A549 (cell line): ENCODE results near the gene DGCR2. TPM values are rescaled to one million over a fixed set of nuclear protein-coding genes. Genes with fewer than 3 reads are reported as not detected.
"Not testable (repeated sequence)": the region's sequence is repeated elsewhere in the genome, so short reads cannot be mapped to it uniquely, and the experiment has no call there.

Experiments
- ATAC-seq, 2 experiments: fragments of 200-7000 bp in 1 of 2; fragments of >200 bp in 1 of 2; cut with Nextera tagmentation in 1 of 2; cut with Tn5 transposase in 1 of 2; 3 replicates each; pipeline versions ENCODE4 v1.8.0 to v1.9.1; 2018 to 2020; ENCODE audit warnings: mild to moderate bottlenecking in 1 of 2, moderate library complexity in 1 of 2
- CTCF ChIA-PET: fragments of 300-600 bp; sonication (Branson Sonifier 250); formaldehyde crosslinking; extraction: SDS; loops from one replicate; lab custom pipeline; 2021; ENCODE audit warnings: antibody characterized with exemption, inconsistent platforms; lab: Yijun Ruan, JAX
- POLR2A ChIA-PET: fragments of 350-600 bp; formaldehyde crosslinking; extraction: SDS; loops from one replicate; lab custom pipeline; 2021; ENCODE audit warnings: antibody characterized with exemption, inconsistent platforms; lab: Yijun Ruan, JAX
- DNase-seq, 2 experiments: peaks; one replicate each; pipeline versions ENCODE4 v3.0.0 to v3.0.0-alpha.2; 2011 to 2016; ENCODE audit warnings: low read depth in 1 of 2, low spot score in 1 of 2
- FAIRE-seq: peaks from 2 replicates; lab custom pipeline; 2011; peaks lifted over from hg19 to GRCh38; lab: Jason Lieb, UNC
- H3K27ac ChIP-seq, 2 experiments: fragments of >200 bp; sonication (Bioruptor Twin); formaldehyde crosslinking; 3 replicates each; pipeline ENCODE4 v1.5.1; 2016 to 2017
- H3K4me1 ChIP-seq: fragments of >200 bp; sonication (Bioruptor Twin); formaldehyde crosslinking; 3 replicates; pipeline ENCODE4 v1.6.1; 2016
- H3K4me2 ChIP-seq: fragments of >200 bp; sonication (Bioruptor Twin); formaldehyde crosslinking; 3 replicates; pipeline ENCODE4 v1.6.1; 2016
- H3K4me3 ChIP-seq: fragments of >200 bp; sonication (Bioruptor Twin); formaldehyde crosslinking; 3 replicates; pipeline ENCODE4 v1.5.1; 2016
- H3K9me3 ChIP-seq: fragments of >200 bp; sonication (Bioruptor Twin); formaldehyde crosslinking; 3 replicates; pipeline ENCODE4 v1.6.1; 2016
- BHLHE40 ChIP-seq: IDR thresholded peaks from 2 replicates; pipeline ENCODE4 v1.6.1; 2012; ENCODE audit warnings: low read depth, low read length, inconsistent platforms
- CBX2 ChIP-seq: fragments of 200-600 bp; sonication (generic); IDR thresholded peaks from 2 replicates; pipeline ENCODE4 v1.6.1; 2016; ENCODE audit warnings: low read depth, mild to moderate bottlenecking, borderline replicate concordance
- CBX8 ChIP-seq: fragments of 200-600 bp; sonication (generic); IDR thresholded peaks from 2 replicates; pipeline ENCODE4 v1.6.1; 2016
- CEBPB ChIP-seq, 2 experiments: fragments of >200 bp in 1 of 2; sonication (Bioruptor Twin) in 1 of 2; formaldehyde crosslinking in 1 of 2; IDR thresholded peaks; 2 replicates each; pipeline ENCODE4 v1.6.1; 2012 to 2016
- CTCF ChIP-seq: fragments of >200 bp; sonication (Bioruptor Twin); formaldehyde crosslinking; IDR thresholded peaks from 3 replicates; pipeline ENCODE4 v1.5.1; 2016
- EHMT2 ChIP-seq: fragments of 200-600 bp; sonication (generic); IDR thresholded peaks from 2 replicates; pipeline ENCODE4 v1.6.1; 2016; ENCODE audit warnings: antibody characterized with exemption, low read depth, mild to moderate bottlenecking, moderate library complexity
- HDAC2 ChIP-seq: fragments of 200-600 bp; sonication (generic); IDR thresholded peaks from 2 replicates; pipeline ENCODE4 v1.6.1; 2016
- KDM1A ChIP-seq: fragments of 200-600 bp; sonication (generic); IDR thresholded peaks from 2 replicates; pipeline ENCODE4 v1.6.1; 2016; ENCODE audit warnings: low read depth, mild to moderate bottlenecking
- MAFK ChIP-seq: fragments of 450-650 bp; IDR thresholded peaks from 2 replicates; pipeline ENCODE4 v1.6.1; 2014; ENCODE audit not compliant: partially characterized antibody
- MYC ChIP-seq: IDR thresholded peaks from 2 replicates; pipeline ENCODE4 v1.6.1; 2012; ENCODE audit warnings: mild to moderate bottlenecking, inconsistent platforms, low read length, improper control_type of control experiment, borderline replicate concordance
- NFE2L2 ChIP-seq: fragments of 150-350 bp; conservative IDR thresholded peaks from 2 replicates; pipeline ENCODE4 v1.6.1; 2014; ENCODE audit warnings: low read length
- POLR2A ChIP-seq: IDR thresholded peaks from 2 replicates; pipeline ENCODE4 v1.6.1; 2012; ENCODE audit warnings: mild to moderate bottlenecking, low read length
- RAD21 ChIP-seq, 2 experiments: fragments of >200 bp in 1 of 2; sonication (Bioruptor Twin) in 1 of 2; formaldehyde crosslinking in 1 of 2; IDR thresholded peaks in 1 of 2; conservative IDR thresholded peaks in 1 of 2; 2 replicates in 1 of 2; 3 replicates in 1 of 2; pipeline ENCODE4 v1.6.1; 2012 to 2018; ENCODE audit warnings: inconsistent platforms in 1 of 2
- SMC3 ChIP-seq: fragments of >200 bp; sonication (Bioruptor Twin); formaldehyde crosslinking; IDR thresholded peaks from 3 replicates; pipeline ENCODE4 v1.6.1; 2018; ENCODE audit warnings: inconsistent platforms
- USF2 ChIP-seq: fragments of 450-650 bp; IDR thresholded peaks from 2 replicates; pipeline ENCODE4 v1.6.1; 2014; ENCODE audit warnings: antibody characterized with exemption
- ZFP36 ChIP-seq: fragments of 450-650 bp; IDR thresholded peaks from 2 replicates; pipeline ENCODE4 v1.6.1; 2014; ENCODE audit warnings: borderline replicate concordance; ENCODE audit not compliant: partially characterized antibody
- ZNF302 ChIP-seq: fragments of 250-450 bp; sonication (Bioruptor Pico); IDR thresholded peaks from 2 replicates; pipeline ENCODE4 v1.9.0; 2021; ENCODE audit warnings: inconsistent platforms, mild to moderate bottlenecking, moderate library complexity
- ZSCAN20 ChIP-seq: fragments of 250-450 bp; sonication (Bioruptor Pico); IDR thresholded peaks from 2 replicates; pipeline ENCODE4 v1.8.0; 2022; ENCODE audit warnings: mild to moderate bottlenecking, moderate library complexity
- WGBS: methylation state at CpG from one replicate; pipeline ENCODE4 v1.1.6; 2017; ENCODE audit errors: missing lambda C conversion rate; 5-methylcytosine and 5-hydroxymethylcytosine counted together
- polyA plus RNA-seq, 4 experiments: library from polyadenylated mRNA; depleted of rRNA in 3 of 4; stranded (reverse); fragments of >200 nt; fragmentation: RNase III in 1 of 4; extraction: RNeasy Plus Mini Kit Qiagen cat#74134 plus additional on column Dnase treatment in 1 of 4; gene quantifications; 2 replicates in 3 of 4; 3 replicates in 1 of 4; pipeline ENCODE4 v1.2.3, GENCODE V29; 2011 to 2017
- TF ChIP-seq, protein P1 (sequence below): IDR thresholded peaks from 2 replicates; pipeline ENCODE4 v1.6.1; 2012; ENCODE audit warnings: low read depth, borderline replicate concordance

The DGCR2 gene
- polyA plus RNA-seq, 2 of the 4 experiments (the other 2 are of a cell fraction), result 10.6 to 17.9 TPM

GRCh38 chr22:19086896-19087295 is 35.3 kb downstream of the DGCR2 start:
- ATAC-seq, result no peak
- TF ChIP-seq NFE2L2 (no peak), EHMT2 (no peak), USF2 (no peak), BHLHE40 (no peak), CBX8 (no peak), CBX2 (no peak), KDM1A (no peak), POLR2A (no peak), ZFP36 (no peak), MAFK (no peak)
- TF ChIP-seq, protein P1, sequence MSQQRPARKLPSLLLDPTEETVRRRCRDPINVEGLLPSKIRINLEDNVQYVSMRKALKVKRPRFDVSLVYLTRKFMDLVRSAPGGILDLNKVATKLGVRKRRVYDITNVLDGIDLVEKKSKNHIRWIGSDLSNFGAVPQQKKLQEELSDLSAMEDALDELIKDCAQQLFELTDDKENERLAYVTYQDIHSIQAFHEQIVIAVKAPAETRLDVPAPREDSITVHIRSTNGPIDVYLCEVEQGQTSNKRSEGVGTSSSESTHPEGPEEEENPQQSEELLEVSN, result no peak
- ChIA-PET CTCF (interaction anchor here (0.9 kb wide), 1 partner anchor 23 kb away, joined by 3 read pairs; no protein-coding TSS in a partner anchor), POLR2A (no interaction called here)
- no peak overlapping the region for H3K4me2 ChIP-seq
- no peak overlapping the region for H3K4me3 ChIP-seq
- H3K4me1 ChIP-seq, result peaks cover 12% of the 10 kb centered on the region; the same call in 2 of the 3 replicates
- no peak overlapping the region for H3K27ac ChIP-seq
- FAIRE-seq, result no peak
- no peak for DNase-seq
- 83% methylated on average over 3 of the region's 3 CpGs for WGBS
- H3K9me3 ChIP-seq, result no peaks in the 10 kb centered on the region

DNA sequence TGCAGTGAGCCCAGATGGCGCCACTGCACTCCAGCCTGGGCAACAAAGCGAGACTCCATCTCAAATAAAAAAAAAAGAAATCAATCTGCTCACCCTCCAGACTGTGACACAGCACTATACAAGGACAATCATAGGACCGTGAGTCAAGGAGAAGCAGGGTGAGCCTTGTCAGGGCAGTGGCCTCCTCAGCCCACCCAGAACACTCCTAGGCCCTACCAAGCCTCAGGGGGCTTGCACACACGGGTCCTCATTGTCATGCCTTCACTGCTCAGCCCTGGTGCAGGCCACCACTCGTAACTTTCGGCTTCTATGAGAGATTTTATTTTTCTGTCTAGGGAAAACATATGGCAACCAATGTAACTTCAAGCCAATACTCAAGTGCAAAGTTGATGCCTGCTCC is 35.8 kb downstream of the DGCR2 start:
- H3K4me1 ChIP-seq, result peaks cover 12% of the 10 kb centered on the region; the same call in 2 of the 3 replicates
- H3K4me2 ChIP-seq, result no peak overlapping the region
- ATAC-seq, result no peak; a peak in 1 of 6 replicates
- no peak for DNase-seq
- H3K4me3 ChIP-seq, result no peak overlapping the region
- no peak for FAIRE-seq
- no peaks in the 10 kb centered on the region for H3K9me3 ChIP-seq
- ChIA-PET CTCF (no interaction called here), POLR2A (no interaction called here)
- WGBS, result 94% methylated on average over 6 of the region's 6 CpGs
- TF ChIP-seq CEBPB (IDR thresholded peaks at IDR 0.05) (no peak), ZNF302 (CRISPR knock-in tag) (no peak), ZSCAN20 (no peak), NFE2L2 (no peak), HDAC2 (no peak), MYC (no peak)
- H3K27ac ChIP-seq, result no peak overlapping the region

GRCh38 chr22:19085233-19085718 is 36.9 kb downstream of the DGCR2 start:
- TF ChIP-seq SMC3 (peak; percentile 29; the same call in 1 of the 3 replicates), KDM1A (no peak), RAD21 (conservative IDR thresholded peaks at IDR 0.05 in 1 of 2, IDR thresholded peaks at IDR 0.05 in 1 of 2) (peak; percentile 46 to 49), CTCF (peak; percentile 46), ZFP36 (no peak), BHLHE40 (no peak)
- Histone ChIP-seq H3K9me3 (no peaks in the 10 kb centered on the region), H3K4me1 (peaks cover 12% of the 10 kb centered on the region; the same call in 2 of the 3 replicates), H3K4me2 (no peak overlapping the region), H3K4me3 (no peak overlapping the region), H3K27ac (no peak overlapping the region)
- ChIA-PET POLR2A (interaction anchor here (0.8 kb wide), 1 partner anchor 37 kb away, joined by 5 read pairs; the partner anchor contains the start of gene DGCR2), CTCF (interaction anchor here (0.6 to 1.3 kb wide), 9 partner anchors 11 to 130 kb away, joined by 3 to 5 read pairs (median 3); no protein-coding TSS in a partner anchor)
- peak; percentile 18 to 31 for DNase-seq
- no peak for FAIRE-seq
- peak; percentile 87 to 92 for ATAC-seq
- WGBS, result 33% methylated on average over 1 of the region's 1 CpG

DNA sequence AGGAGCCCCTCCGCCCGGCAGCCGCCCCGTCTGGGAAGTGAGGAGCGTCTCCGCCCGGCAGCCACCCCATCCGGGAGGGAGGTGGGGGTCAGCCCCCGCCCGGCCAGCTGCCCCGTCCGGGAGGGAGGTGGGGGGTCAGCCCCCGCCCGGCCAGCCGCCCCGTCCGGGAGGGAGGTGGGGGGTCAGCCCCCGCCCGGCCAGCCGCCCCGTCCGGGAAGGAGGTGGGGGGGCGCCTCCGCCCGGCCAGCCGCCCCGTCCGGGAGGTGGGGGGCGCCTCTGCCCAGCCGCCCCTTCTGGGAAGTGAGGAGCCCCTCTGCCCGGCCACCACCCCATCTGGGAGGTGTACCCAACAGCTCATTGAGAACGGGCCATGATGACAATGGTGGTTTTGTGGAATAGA is 37.6 kb downstream of the DGCR2 start:
- H3K4me3 ChIP-seq, ATAC-seq, H3K4me2 ChIP-seq, H3K9me3 ChIP-seq, DNase-seq, FAIRE-seq, H3K27ac ChIP-seq: not testable (repeated sequence)
- CTCF ChIA-PET, result interaction anchor here (0.6 to 1.3 kb wide), 8 partner anchors 10 to 172 kb away, joined by 3 to 5 read pairs (median 3); no protein-coding TSS in a partner anchor
- no CpG with 5 or more reads among the region's 32 CpGs for WGBS
- H3K4me1 ChIP-seq, result peaks cover 12% of the 10 kb centered on the region; the same call in 2 of the 3 replicates
- POLR2A ChIA-PET, result interaction anchor here (0.7 to 0.8 kb wide), 2 partner anchors 38 to 646 kb away, joined by 4 to 5 read pairs; partner anchors contain the start of gene DGCR2

DNA sequence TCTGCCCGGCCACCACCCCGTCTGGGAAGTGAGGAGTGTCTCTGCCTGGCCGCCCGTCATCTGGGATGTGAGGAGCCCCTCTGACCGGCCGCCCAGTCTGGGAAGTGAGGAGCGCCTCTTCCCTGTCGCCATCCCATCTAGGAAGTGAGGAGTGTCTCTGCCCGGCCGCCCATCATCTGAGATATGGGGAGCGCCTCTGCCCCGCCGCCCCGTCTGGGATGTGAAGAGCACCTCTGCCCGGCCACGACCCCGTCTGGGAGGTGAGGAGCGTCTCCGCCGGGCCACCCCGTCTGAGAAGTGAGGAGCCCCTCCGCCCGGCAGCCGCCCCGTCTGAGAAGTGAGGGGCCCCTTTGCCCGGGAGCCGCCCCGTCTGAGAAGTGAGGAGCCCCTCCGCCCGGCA is 38.1 kb downstream of the DGCR2 start:
- WGBS, result no CpG with 5 or more reads among the region's 30 CpGs

More for the DNA sequence above, 38.1 kb downstream of the DGCR2 start:
- H3K27ac ChIP-seq, ATAC-seq, H3K9me3 ChIP-seq, H3K4me2 ChIP-seq, H3K4me3 ChIP-seq, DNase-seq, FAIRE-seq: not testable (repeated sequence)
- ChIA-PET POLR2A (interaction anchor here (0.7 to 0.8 kb wide), 2 partner anchors 38 to 646 kb away, joined by 4 to 5 read pairs; partner anchors contain the start of gene DGCR2), CTCF (interaction anchor here (0.8 kb wide), 1 partner anchor 129 kb away, joined by 3 read pairs; no protein-coding TSS in a partner anchor)
- peaks cover 12% of the 10 kb centered on the region; the same call in 2 of the 3 replicates for H3K4me1 ChIP-seq
